Endothelial cell (in vitro differentiated cells): ENCODE results near the gene METTL25B. TPM values are rescaled to one million over a fixed set of nuclear protein-coding genes. Genes with fewer than 3 reads are reported as not detected.

Source experiments
- DNase-seq: peaks from one replicate; pipeline ENCODE4 v3.0.0; 2021; ENCODE audit warnings: low spot score
- H3K27ac Mint-ChIP-seq: one replicate; pipeline ENCODE4 v1.8.0; 2021; ENCODE audit warnings: mixed read lengths, inconsistent platforms; ENCODE audit not compliant: unreplicated experiment
- H3K27me3 Mint-ChIP-seq: one replicate; pipeline ENCODE4 v1.8.0; 2021; ENCODE audit warnings: mild to moderate bottlenecking, moderate library complexity, mixed read lengths, inconsistent platforms; ENCODE audit not compliant: unreplicated experiment
- H3K36me3 Mint-ChIP-seq: one replicate; pipeline ENCODE4 v1.8.0; 2021; ENCODE audit warnings: mild to moderate bottlenecking, low read depth, mixed read lengths, inconsistent platforms; ENCODE audit not compliant: unreplicated experiment
- H3K4me1 Mint-ChIP-seq: one replicate; pipeline ENCODE4 v1.8.0; 2021; ENCODE audit warnings: mild to moderate bottlenecking, mixed read lengths, inconsistent platforms; ENCODE audit not compliant: unreplicated experiment
- H3K4me3 Mint-ChIP-seq: one replicate; pipeline ENCODE4 v1.8.0; 2021; ENCODE audit warnings: mild to moderate bottlenecking, mixed read lengths, inconsistent platforms; ENCODE audit not compliant: unreplicated experiment
- H3K9me3 Mint-ChIP-seq: one replicate; pipeline ENCODE4 v1.8.0; 2021; ENCODE audit warnings: mixed read lengths, inconsistent platforms; ENCODE audit not compliant: unreplicated experiment
- CTCF ChIP-seq: fragments of 200-600 bp; sonication (generic); IDR thresholded peaks from one replicate; pipeline ENCODE4 v1.5.0; 2021; ENCODE audit warnings: antibody characterized with exemption; ENCODE audit not compliant: unreplicated experiment
- total RNA-seq: library from RNA; stranded (reverse); fragmentation: NEBNext Ultra II Directional; extraction: Animal tissue kit (Norgen Biotek cat#: 25700); gene quantifications from one replicate; pipeline ENCODE4 v1.2.1, GENCODE V29; 2021; ENCODE audit not compliant: unreplicated experiment

METTL25B gene
- total RNA-seq, 1 donor from 2014 or later, result 19.3 TPM

GRCh38 chr1:156708218-156708661 lies 20.0 kb upstream of the METTL25B start:
- no peaks in the 10 kb centered on the region for H3K9me3 Mint-ChIP-seq
- peaks cover 11% of the 10 kb centered on the region for H3K27me3 Mint-ChIP-seq
- no peak overlapping the region for H3K4me3 Mint-ChIP-seq
- peaks cover 17% of the 10 kb centered on the region for H3K4me1 Mint-ChIP-seq
- no peak for TF ChIP-seq CTCF
- H3K27ac Mint-ChIP-seq, result no peak overlapping the region
- no peak for DNase-seq
- peaks cover 4% of the 10 kb centered on the region for H3K36me3 Mint-ChIP-seq

GRCh38 chr1:156709031-156709430 lies 19.2 kb upstream of the METTL25B start:
- no peaks in the 10 kb centered on the region for H3K9me3 Mint-ChIP-seq
- DNase-seq, result no peak
- TF ChIP-seq CTCF, result no peak
- no peak overlapping the region for H3K27ac Mint-ChIP-seq
- peaks cover 4% of the 10 kb centered on the region for H3K36me3 Mint-ChIP-seq
- peaks cover 17% of the 10 kb centered on the region for H3K4me1 Mint-ChIP-seq
- H3K4me3 Mint-ChIP-seq, result no peak overlapping the region
- H3K27me3 Mint-ChIP-seq, result peaks cover 11% of the 10 kb centered on the region

- peaks cover 9% of the 10 kb centered on the region for H3K27me3 Mint-ChIP-seq
- H3K4me1 Mint-ChIP-seq, result peaks cover 14% of the 10 kb centered on the region
- DNase-seq, result no peak
- H3K9me3 Mint-ChIP-seq, result no peaks in the 10 kb centered on the region
- no peak for TF ChIP-seq CTCF
- no peak overlapping the region for H3K4me3 Mint-ChIP-seq
- peaks cover 7% of the 10 kb centered on the region for H3K36me3 Mint-ChIP-seq
- H3K27ac Mint-ChIP-seq, result no peak overlapping the region
Observed at GRCh38 chr1:156709757-156710489, 18.3 kb upstream of the METTL25B start.

- peaks cover 10% of the 10 kb centered on the region for H3K27me3 Mint-ChIP-seq
- H3K27ac Mint-ChIP-seq, result no peak overlapping the region
- no peaks in the 10 kb centered on the region for H3K9me3 Mint-ChIP-seq
- H3K4me3 Mint-ChIP-seq, result no peak overlapping the region
- H3K36me3 Mint-ChIP-seq, result peaks cover 19% of the 10 kb centered on the region
- DNase-seq, result no peak
- TF ChIP-seq CTCF, result no peak
- peaks cover 19% of the 10 kb centered on the region for H3K4me1 Mint-ChIP-seq
Observed at GRCh38 chr1:156711011-156711817, 17.1 kb upstream of the METTL25B start.

GRCh38 chr1:156712626-156713025 lies 15.6 kb upstream of the METTL25B start:
- no peak overlapping the region for H3K4me3 Mint-ChIP-seq
- H3K27me3 Mint-ChIP-seq, result peaks cover 9% of the 10 kb centered on the region
- peaks cover 24% of the 10 kb centered on the region for H3K36me3 Mint-ChIP-seq
- H3K27ac Mint-ChIP-seq, result no peak overlapping the region
- TF ChIP-seq CTCF, result no peak
- no peaks in the 10 kb centered on the region for H3K9me3 Mint-ChIP-seq
- DNase-seq, result no peak
- H3K4me1 Mint-ChIP-seq, result peaks cover 13% of the 10 kb centered on the region
